ENCODE data around the gene LZTS2.

GRCh38 chr10:101013365-101013825, 13.8 kb downstream of the LZTS2 start:
- TF ChIP-seq ZNF488 (tag by site-specific recombination; IDR thresholded peaks at IDR 0.05) (no peak), ZNF623 (tag by site-specific recombination; IDR thresholded peaks at IDR 0.05) (no peak), ZSCAN5A (tag by site-specific recombination; IDR thresholded peaks at IDR 0.05) (no peak)
